Sigmoid colon (tissue), 4 donors: ENCODE data around the gene CLCN1.

ENCODE experiments used
- EP300 ChIP-seq, 4 donors: sonication (generic); formaldehyde crosslinking; IDR thresholded peaks; one replicate each; pipeline ENCODE4 v1.6.1; 2017; ENCODE audit warnings: antibody characterized with exemption in 4 of 4
- POLR2A ChIP-seq, 2 donors: fragments of 450-650 bp; IDR thresholded peaks; one replicate each; pipeline ENCODE4 v1.6.1; 2016; ENCODE audit warnings: antibody characterized with exemption in 2 of 2, mild to moderate bottlenecking in 2 of 2, moderate library complexity in 2 of 2
- TF ChIP-seq, protein P1 (sequence below), 4 experiments: fragments of 450-650 bp in 3 of 4; fragments of 200-600 bp in 1 of 4; IDR thresholded peaks; one replicate each; pipeline ENCODE4 v1.5.1; 2016 to 2019; ENCODE audit warnings: antibody characterized with exemption in 4 of 4, mild to moderate bottlenecking in 3 of 4, moderate library complexity in 2 of 4

DNA sequence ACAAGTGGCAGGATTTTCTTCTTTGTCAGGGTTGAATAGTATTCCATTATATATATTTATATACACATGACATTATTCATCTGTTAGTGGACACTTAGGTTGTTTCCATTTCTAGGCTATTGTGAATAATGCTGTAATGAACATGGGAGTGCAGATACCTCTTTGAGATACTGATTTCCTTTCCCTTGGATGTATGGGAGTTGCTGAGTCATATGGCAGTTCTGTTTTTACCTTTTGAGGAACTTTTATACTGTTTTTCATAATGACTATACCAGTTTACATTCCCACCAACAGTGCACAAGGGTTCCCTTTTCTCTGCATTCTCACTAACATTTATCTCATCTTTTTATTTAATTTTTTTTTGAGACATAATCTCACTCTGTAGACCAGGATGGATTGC, 1.8 kb upstream of the CLCN1 start:
- TF ChIP-seq, protein P1, sequence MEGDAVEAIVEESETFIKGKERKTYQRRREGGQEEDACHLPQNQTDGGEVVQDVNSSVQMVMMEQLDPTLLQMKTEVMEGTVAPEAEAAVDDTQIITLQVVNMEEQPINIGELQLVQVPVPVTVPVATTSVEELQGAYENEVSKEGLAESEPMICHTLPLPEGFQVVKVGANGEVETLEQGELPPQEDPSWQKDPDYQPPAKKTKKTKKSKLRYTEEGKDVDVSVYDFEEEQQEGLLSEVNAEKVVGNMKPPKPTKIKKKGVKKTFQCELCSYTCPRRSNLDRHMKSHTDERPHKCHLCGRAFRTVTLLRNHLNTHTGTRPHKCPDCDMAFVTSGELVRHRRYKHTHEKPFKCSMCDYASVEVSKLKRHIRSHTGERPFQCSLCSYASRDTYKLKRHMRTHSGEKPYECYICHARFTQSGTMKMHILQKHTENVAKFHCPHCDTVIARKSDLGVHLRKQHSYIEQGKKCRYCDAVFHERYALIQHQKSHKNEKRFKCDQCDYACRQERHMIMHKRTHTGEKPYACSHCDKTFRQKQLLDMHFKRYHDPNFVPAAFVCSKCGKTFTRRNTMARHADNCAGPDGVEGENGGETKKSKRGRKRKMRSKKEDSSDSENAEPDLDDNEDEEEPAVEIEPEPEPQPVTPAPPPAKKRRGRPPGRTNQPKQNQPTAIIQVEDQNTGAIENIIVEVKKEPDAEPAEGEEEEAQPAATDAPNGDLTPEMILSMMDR (IDR thresholded peaks at IDR 0.05): no peak
- TF ChIP-seq EP300 (IDR thresholded peaks at IDR 0.05): no peak
- no peak for TF ChIP-seq POLR2A (IDR thresholded peaks at IDR 0.05)
